Activated B cell treated with CpG ODN at 0.5 μM for 24 hours (primary cell): ENCODE measurements around the gene DISC1. TPM values are rescaled to one million over a fixed set of nuclear protein-coding genes. Genes with fewer than 3 reads are reported as not detected.
"Not testable (repeated sequence)": the region's sequence is repeated elsewhere in the genome, so short reads cannot be mapped to it uniquely, and the experiment has no call there.

Experiments used
- ATAC-seq: fragments of 200-7000 bp; cut with Tn5 transposase; one replicate; pipeline ENCODE4 v1.10.0; 2021; ENCODE audit warnings: low read depth, mild to moderate bottlenecking, moderate library complexity
- CTCF ChIA-PET: fragments of 350-600 bp; sonication (Branson Sonifier 250); formaldehyde crosslinking; loops from one replicate; lab custom pipeline; 2021; ENCODE audit warnings: antibody characterized with exemption; lab: Charles Lee
- POLR2A ChIA-PET: fragments of 350-600 bp; sonication (Branson Sonifier 250); formaldehyde crosslinking; loops from one replicate; lab custom pipeline; 2021; ENCODE audit warnings: antibody characterized with exemption; lab: Charles Lee
- DNase-seq: peaks from one replicate; pipeline ENCODE4 v3.0.0; 2022
- H3K27ac Mint-ChIP-seq: one replicate; pipeline ENCODE4 v1.8.0; 2020; ENCODE audit warnings: mixed read lengths
- H3K27me3 Mint-ChIP-seq: one replicate; pipeline ENCODE4 v1.8.0; 2021; ENCODE audit warnings: mixed read lengths
- H3K36me3 Mint-ChIP-seq: one replicate; pipeline ENCODE4 v1.8.0; 2021; ENCODE audit warnings: low read depth, mixed read lengths
- H3K4me1 Mint-ChIP-seq: one replicate; pipeline ENCODE4 v1.8.0; 2021; ENCODE audit warnings: mixed read lengths
- H3K4me3 Mint-ChIP-seq: one replicate; pipeline ENCODE4 v1.8.0; 2020; ENCODE audit warnings: mild to moderate bottlenecking, mixed read lengths
- H3K9me3 Mint-ChIP-seq: one replicate; pipeline ENCODE4 v1.8.0; 2020; ENCODE audit warnings: mixed read lengths
- intact Hi-C: fragments of 100-400 bp; cut with micrococcal nuclease; formaldehyde crosslinking; loops from one replicate; pipeline ENCODE4 v1.15.1; 2024
- total RNA-seq: library from RNA; stranded (reverse); gene quantifications from 2 replicates; pipeline ENCODE4 v1.2.3, GENCODE V29; 2022
- TF ChIP-seq, protein P1 (sequence below): fragments of 200-600 bp; IDR thresholded peaks from one replicate; pipeline ENCODE4 v1.8.0; 2022; ENCODE audit warnings: antibody characterized with exemption, mild to moderate bottlenecking

The DISC1 gene
- total RNA-seq, 1 donor from 2014 or later: 2.4 TPM

DNA sequence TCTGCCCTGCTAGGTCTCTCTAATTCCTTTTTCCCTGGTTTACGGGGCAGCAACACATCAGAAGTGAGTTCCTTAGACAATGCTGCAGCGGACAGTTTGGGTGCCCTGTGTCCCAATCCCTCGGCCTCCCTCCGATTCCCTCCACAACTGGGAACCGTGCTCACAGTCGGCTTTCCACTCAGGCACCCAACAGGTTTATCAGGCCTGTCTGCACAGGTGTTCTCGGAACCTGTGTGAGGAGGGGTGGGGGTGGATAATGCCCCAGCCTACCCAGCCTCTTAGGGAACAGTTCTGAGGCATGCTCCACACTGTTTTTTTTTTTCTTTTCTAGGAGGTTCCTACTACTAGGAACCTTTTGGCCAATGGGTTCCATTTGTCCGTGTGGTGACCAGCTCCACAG lies 131.2 kb downstream of the DISC1 start:
- H3K36me3 Mint-ChIP-seq: peaks cover 12% of the 10 kb centered on the region
- no peaks in the 10 kb centered on the region for H3K27me3 Mint-ChIP-seq
- no peak overlapping the region for H3K27ac Mint-ChIP-seq
- peaks cover 7% of the 10 kb centered on the region for H3K9me3 Mint-ChIP-seq
- DNase-seq (no peak), ATAC-seq (no peak)
- no peak overlapping the region for H3K4me3 Mint-ChIP-seq
- intact Hi-C loops: loop anchor here (1.0 kb wide), 1 partner anchor 49 kb away; no protein-coding TSS in a partner anchor
- peaks cover 6% of the 10 kb centered on the region for H3K4me1 Mint-ChIP-seq
- CTCF ChIA-PET: interaction anchor here (0.7 to 2.1 kb wide), 8 partner anchors 9 to 420 kb away, joined by 3 to 10 read pairs (median 4); partner anchors contain the start of genes EXOC8 and SPRTN
- TF ChIP-seq, protein P1, sequence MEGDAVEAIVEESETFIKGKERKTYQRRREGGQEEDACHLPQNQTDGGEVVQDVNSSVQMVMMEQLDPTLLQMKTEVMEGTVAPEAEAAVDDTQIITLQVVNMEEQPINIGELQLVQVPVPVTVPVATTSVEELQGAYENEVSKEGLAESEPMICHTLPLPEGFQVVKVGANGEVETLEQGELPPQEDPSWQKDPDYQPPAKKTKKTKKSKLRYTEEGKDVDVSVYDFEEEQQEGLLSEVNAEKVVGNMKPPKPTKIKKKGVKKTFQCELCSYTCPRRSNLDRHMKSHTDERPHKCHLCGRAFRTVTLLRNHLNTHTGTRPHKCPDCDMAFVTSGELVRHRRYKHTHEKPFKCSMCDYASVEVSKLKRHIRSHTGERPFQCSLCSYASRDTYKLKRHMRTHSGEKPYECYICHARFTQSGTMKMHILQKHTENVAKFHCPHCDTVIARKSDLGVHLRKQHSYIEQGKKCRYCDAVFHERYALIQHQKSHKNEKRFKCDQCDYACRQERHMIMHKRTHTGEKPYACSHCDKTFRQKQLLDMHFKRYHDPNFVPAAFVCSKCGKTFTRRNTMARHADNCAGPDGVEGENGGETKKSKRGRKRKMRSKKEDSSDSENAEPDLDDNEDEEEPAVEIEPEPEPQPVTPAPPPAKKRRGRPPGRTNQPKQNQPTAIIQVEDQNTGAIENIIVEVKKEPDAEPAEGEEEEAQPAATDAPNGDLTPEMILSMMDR: no peak
- POLR2A ChIA-PET: no interaction called here

DNA sequence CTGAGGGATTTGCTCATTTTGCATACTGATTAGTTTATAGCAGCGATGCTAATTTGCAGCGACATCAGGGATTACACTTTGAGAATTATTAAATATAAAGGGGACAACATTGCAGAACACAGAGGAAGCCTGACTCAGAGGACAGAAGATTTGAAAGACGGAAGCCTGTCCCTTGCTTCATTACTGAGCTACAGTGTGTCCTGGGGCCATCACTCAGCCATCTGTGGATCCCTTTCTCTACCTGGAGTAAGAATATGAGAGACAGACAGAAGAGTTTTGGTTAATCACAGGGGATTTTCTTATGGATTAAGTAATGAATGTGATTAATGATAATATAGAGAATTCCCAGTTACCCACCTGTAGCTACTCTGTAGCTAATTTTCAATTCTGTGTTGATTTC lies 134.7 kb downstream of the DISC1 start:
- no peak for ATAC-seq
- Mint-ChIP-seq H3K4me3 (no peak overlapping the region), H3K27ac (no peak overlapping the region), H3K36me3 (no peaks in the 10 kb centered on the region), H3K9me3 (no peaks in the 10 kb centered on the region), H3K27me3 (no peaks in the 10 kb centered on the region), H3K4me1 (peaks cover 6% of the 10 kb centered on the region)
- intact Hi-C loops: no loop called here
- CTCF ChIA-PET: no interaction called here
- no peak for DNase-seq
- POLR2A ChIA-PET: no interaction called here
- TF ChIP-seq, protein P1: no peak

DNA sequence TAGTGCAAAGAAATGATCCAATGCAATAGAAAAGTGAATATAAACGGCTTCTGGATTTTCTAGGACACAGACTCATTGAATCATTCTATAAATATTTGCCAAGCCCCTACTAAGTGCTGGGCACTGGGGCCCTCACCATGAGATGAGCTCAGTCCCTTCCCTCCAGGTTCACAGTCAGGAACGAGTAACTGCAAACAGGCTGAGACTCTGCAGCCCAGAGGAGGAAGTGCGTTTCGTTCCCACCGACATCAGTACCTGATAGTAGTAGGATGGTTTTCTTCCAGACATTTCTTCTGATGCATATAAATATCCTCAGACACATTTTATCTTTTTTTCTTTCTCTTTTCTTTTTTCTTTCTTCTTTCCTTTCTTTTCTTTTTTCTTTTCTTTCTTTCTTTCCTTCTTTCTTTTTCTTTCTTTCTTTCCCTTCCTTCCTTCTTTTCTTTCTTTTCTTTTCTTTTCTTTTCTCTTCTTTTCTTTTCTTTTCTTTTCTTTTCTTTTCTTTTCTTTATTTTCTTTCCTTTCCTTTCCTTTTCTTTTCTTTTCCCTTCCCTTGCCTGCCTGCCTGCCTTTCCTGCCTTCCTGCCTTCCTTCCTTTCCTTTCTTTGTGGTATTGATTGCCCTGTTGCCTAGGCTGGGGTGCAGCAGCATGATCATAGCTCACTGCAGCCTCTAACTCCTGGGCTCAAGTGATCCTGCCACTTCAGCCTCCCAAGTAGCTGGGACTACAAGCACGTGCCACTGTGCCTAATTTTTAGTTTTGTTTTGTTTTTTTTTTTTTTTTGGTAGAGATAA lies 135.4 kb downstream of the DISC1 start:
- ChIA-PET POLR2A (no interaction called here), CTCF (no interaction called here)
- intact Hi-C loops: no loop called here
- ATAC-seq: no peak
- Mint-ChIP-seq H3K27me3 (no peaks in the 10 kb centered on the region), H3K4me3 (no peak overlapping the region), H3K27ac (no peak overlapping the region), H3K4me1 (peaks cover 4% of the 10 kb centered on the region), H3K36me3 (no peaks in the 10 kb centered on the region), H3K9me3 (no peaks in the 10 kb centered on the region)
- no peak for DNase-seq
- TF ChIP-seq, protein P1: no peak

DNA sequence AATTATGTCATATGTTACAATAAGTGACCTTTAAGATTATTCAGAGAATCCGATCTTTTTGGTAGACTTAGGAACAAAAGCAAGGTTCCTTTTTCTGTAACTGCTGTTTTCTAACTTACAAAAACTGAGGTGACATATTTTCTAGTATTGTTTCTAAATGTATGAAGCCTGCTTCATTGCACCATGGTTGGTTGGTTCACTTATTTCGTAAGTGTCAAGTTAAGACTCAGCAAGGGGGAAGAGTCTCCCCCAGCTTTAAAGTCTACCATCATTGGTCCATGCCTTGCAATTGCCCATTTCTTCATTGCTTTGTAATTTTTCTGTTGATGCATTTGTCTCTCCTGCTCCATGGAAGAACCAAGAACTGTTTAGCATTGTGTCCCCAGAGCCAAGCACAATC lies 136.9 kb downstream of the DISC1 start:
- Mint-ChIP-seq H3K4me3 (no peak overlapping the region), H3K27ac (no peak overlapping the region), H3K36me3 (no peaks in the 10 kb centered on the region), H3K9me3 (no peaks in the 10 kb centered on the region), H3K4me1 (no peaks in the 10 kb centered on the region), H3K27me3 (no peaks in the 10 kb centered on the region)
- intact Hi-C loops: no loop called here
- POLR2A ChIA-PET: no interaction called here
- ATAC-seq (no peak), DNase-seq (no peak)
- TF ChIP-seq, protein P1: no peak
- CTCF ChIA-PET: interaction anchor here (1.4 kb wide), 1 partner anchor 12 kb away, joined by 3 read pairs; no protein-coding TSS in a partner anchor

DNA sequence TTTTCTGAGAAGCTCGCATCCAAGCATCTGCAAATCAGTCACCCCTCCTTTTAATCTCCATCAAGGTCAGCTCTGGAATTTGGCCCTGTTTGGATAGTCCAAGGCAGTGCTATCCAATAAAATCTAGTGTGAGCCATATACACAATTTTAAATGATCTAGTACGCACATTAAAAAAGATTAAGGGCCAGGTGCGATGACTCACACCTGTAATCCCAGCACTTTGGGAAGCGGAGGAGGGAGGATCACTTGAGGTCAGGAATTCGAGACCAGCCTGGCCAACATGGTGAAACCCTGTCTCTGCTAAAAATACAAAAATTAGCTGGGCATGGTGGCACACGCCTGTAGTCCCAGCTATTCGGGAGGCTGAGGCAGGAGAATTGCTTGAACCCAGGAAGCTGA lies 139.2 kb downstream of the DISC1 start:
- H3K4me1 Mint-ChIP-seq, H3K4me3 Mint-ChIP-seq, H3K27me3 Mint-ChIP-seq, H3K9me3 Mint-ChIP-seq, H3K36me3 Mint-ChIP-seq, intact Hi-C loops, DNase-seq, POLR2A ChIA-PET, ATAC-seq, H3K27ac Mint-ChIP-seq: not testable (repeated sequence)
- CTCF ChIA-PET: interaction anchor here (1.2 kb wide), 1 partner anchor 9 kb away, joined by 7 read pairs; no protein-coding TSS in a partner anchor
